ENCODE measurements around the gene GPR150. TPM values are rescaled to one million over a fixed set of nuclear protein-coding genes. Genes with fewer than 3 reads are reported as not detected.

GPR150 gene
- total RNA-seq, 1 experiment from 2014 or later = not detected

DNA sequence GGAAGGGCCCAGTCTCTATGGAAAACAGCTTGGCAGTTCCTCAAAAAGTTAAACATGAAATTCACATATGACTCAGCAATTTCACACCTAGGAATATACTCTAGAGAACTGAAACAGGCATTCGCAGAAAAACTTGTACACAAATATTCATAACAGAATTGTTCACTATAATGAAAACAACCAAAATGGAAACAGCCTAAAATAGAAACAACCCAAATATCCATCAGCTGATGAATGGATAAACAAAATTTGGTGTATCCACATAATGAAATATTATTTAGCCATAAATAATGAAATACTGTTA is 4.8 kb upstream of the GPR150 start:
- Histone ChIP-seq H3F3A (ENCODE audit: low read length, unreplicated experiment) (no peaks in the 10 kb centered on the region), H3K27ac (ENCODE audit: low read length) (no peak overlapping the region), H3K79me2 (ENCODE audit: low read length) (no peaks in the 10 kb centered on the region), H4K20me1 (ENCODE audit: low read length) (no peaks in the 10 kb centered on the region), H3K4me3 (ENCODE audit: low read length) (no peak overlapping the region), H3K4me2 (ENCODE audit: low read length) (no peak overlapping the region), H3K4me1 (ENCODE audit: insufficient read depth, low read length) (no peaks in the 10 kb centered on the region), H3K9me3 (ENCODE audit: low read length) (no peaks in the 10 kb centered on the region), H3K36me3 (ENCODE audit: low read depth, low read length) (no peaks in the 10 kb centered on the region), H3K9ac (ENCODE audit: low read length) (no peak overlapping the region), H3K27me3 (ENCODE audit: low read length) (no peaks in the 10 kb centered on the region), H2AFZ (ENCODE audit: low read length) (no peak overlapping the region), H3K9me2 (replicated peaks; ENCODE audit: low read length) (no peaks in the 10 kb centered on the region)
- no peak for TF ChIP-seq EZH2 (IDR thresholded peaks at IDR 0.05; ENCODE audit: low read length, unreplicated experiment)
- no peak for TF ChIP-seq EZH2phosphoT487 (IDR thresholded peaks at IDR 0.05; ENCODE audit: borderline replicate concordance, low read length)
- TF ChIP-seq, protein P1, sequence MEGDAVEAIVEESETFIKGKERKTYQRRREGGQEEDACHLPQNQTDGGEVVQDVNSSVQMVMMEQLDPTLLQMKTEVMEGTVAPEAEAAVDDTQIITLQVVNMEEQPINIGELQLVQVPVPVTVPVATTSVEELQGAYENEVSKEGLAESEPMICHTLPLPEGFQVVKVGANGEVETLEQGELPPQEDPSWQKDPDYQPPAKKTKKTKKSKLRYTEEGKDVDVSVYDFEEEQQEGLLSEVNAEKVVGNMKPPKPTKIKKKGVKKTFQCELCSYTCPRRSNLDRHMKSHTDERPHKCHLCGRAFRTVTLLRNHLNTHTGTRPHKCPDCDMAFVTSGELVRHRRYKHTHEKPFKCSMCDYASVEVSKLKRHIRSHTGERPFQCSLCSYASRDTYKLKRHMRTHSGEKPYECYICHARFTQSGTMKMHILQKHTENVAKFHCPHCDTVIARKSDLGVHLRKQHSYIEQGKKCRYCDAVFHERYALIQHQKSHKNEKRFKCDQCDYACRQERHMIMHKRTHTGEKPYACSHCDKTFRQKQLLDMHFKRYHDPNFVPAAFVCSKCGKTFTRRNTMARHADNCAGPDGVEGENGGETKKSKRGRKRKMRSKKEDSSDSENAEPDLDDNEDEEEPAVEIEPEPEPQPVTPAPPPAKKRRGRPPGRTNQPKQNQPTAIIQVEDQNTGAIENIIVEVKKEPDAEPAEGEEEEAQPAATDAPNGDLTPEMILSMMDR (conservative IDR thresholded peaks at IDR 0.05; ENCODE audit: low read depth, low read length) = no peak
- ChIA-PET CTCF (no interaction called here), POLR2A (ENCODE audit: unreplicated experiment) (no interaction called here)
- ATAC-seq (no peak), DNase-seq (no peak)
- BruUV-seq (replicated peaks) = no TSS peak
- intact Hi-C loops (cut with micrococcal nuclease) = no loop called here

DNA sequence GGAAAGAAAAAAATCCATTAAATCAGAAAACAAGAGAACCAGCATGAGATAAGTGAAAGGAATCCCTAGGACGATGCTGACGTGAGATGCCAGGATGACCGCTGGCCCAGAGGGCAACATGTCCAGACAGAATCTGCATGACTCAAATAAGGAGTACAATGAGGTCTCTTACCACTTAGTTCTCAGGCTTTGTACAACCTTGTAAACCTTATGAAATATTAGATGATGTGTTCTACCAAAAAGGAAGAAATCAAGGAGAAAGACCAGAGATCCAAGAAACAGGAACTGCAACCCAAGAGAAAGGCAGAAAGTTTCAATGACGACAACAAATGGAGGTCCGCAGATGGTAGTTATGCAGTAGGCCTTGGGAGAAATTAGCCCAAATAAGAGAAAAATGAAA is 2.8 kb upstream of the GPR150 start:
- no peak for DNase-seq

DNA sequence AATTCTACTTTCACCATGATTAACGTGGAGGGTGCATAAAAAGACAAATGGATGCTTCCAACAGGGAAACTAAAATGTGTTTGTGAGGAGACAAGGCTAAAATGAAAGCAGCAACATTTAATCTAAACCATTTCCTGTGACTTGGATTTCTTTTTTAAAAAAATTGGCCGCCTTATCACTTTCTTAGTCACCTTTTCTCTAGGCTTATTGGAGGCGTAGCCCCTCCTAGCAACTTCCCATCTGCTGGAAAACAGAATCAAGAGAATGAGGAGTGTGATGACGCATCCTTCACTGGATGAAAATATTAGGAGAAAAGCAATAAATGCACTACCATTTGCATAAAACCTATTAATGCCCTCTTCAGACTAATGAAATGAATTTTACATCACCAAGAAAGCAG is 791 bp upstream of the GPR150 start:
- Histone ChIP-seq H3K9ac (ENCODE audit: low read length) (no peak overlapping the region), H3K9me2 (replicated peaks; ENCODE audit: low read length) (no peaks in the 10 kb centered on the region), H3K79me2 (ENCODE audit: low read length) (no peaks in the 10 kb centered on the region), H4K20me1 (ENCODE audit: low read length) (no peaks in the 10 kb centered on the region), H3K4me1 (ENCODE audit: insufficient read depth, low read length) (no peaks in the 10 kb centered on the region), H3K9me3 (ENCODE audit: low read length) (no peaks in the 10 kb centered on the region), H3K4me2 (ENCODE audit: low read length) (no peak overlapping the region), H2AFZ (ENCODE audit: low read length) (no peak overlapping the region), H3K27ac (ENCODE audit: low read length) (no peak overlapping the region), H3K4me3 (ENCODE audit: low read length) (no peak overlapping the region), H3K36me3 (ENCODE audit: low read depth, low read length) (no peaks in the 10 kb centered on the region), H3K27me3 (ENCODE audit: low read length) (0 out of 2 replicates have a peak, but pooled peaks cover 9% of the 10 kb centered on the region), H3F3A (ENCODE audit: low read length, unreplicated experiment) (no peaks in the 10 kb centered on the region)
- DNase-seq (no peak), ATAC-seq (no peak)
- POLR2A ChIA-PET (ENCODE audit: unreplicated experiment) = no interaction called here
- intact Hi-C loops (cut with micrococcal nuclease) = no loop called here
- TF ChIP-seq, protein P1 (conservative IDR thresholded peaks at IDR 0.05; ENCODE audit: low read depth, low read length) = no peak
- TF ChIP-seq EZH2 (IDR thresholded peaks at IDR 0.05; ENCODE audit: low read length, unreplicated experiment) (no peak), EZH2phosphoT487 (IDR thresholded peaks at IDR 0.05; ENCODE audit: borderline replicate concordance, low read length) (no peak)
- no TSS peak for BruUV-seq (replicated peaks)
- CTCF ChIA-PET = no interaction called here

More for the DNA sequence above, 2.8 kb upstream of the GPR150 start:
- Histone ChIP-seq H3K4me2 (ENCODE audit: low read length) (no peak overlapping the region), H3K4me3 (ENCODE audit: low read length) (no peak overlapping the region), H3K27ac (ENCODE audit: low read length) (no peak overlapping the region), H3K9me3 (ENCODE audit: low read length) (no peaks in the 10 kb centered on the region), H3K9ac (ENCODE audit: low read length) (no peak overlapping the region), H2AFZ (ENCODE audit: low read length) (no peak overlapping the region), H3K4me1 (ENCODE audit: insufficient read depth, low read length) (no peaks in the 10 kb centered on the region), H3K79me2 (ENCODE audit: low read length) (no peaks in the 10 kb centered on the region), H3K36me3 (ENCODE audit: low read depth, low read length) (no peaks in the 10 kb centered on the region), H3K27me3 (ENCODE audit: low read length) (0 out of 2 replicates have a peak, but pooled peaks cover 9% of the 10 kb centered on the region), H3K9me2 (replicated peaks; ENCODE audit: low read length) (no peaks in the 10 kb centered on the region), H4K20me1 (ENCODE audit: low read length) (no peaks in the 10 kb centered on the region), H3F3A (ENCODE audit: low read length, unreplicated experiment) (no peaks in the 10 kb centered on the region)
- no TSS peak for BruUV-seq (replicated peaks)
- ATAC-seq = no peak
- TF ChIP-seq EZH2 (IDR thresholded peaks at IDR 0.05; ENCODE audit: low read length, unreplicated experiment) (no peak), EZH2phosphoT487 (IDR thresholded peaks at IDR 0.05; ENCODE audit: borderline replicate concordance, low read length) (no peak)
- TF ChIP-seq, protein P1 (conservative IDR thresholded peaks at IDR 0.05; ENCODE audit: low read depth, low read length) = no peak
- intact Hi-C loops (cut with micrococcal nuclease) = no loop called here
- CTCF ChIA-PET = no interaction called here
- POLR2A ChIA-PET (ENCODE audit: unreplicated experiment) = interaction anchor here (0.6 kb wide), 1 partner anchor 11 kb away, joined by 5 read pairs; no protein-coding TSS in a partner anchor
